Uterus (tissue), 4 donors: ENCODE data around the gene CORO7. TPM values are rescaled to one million over a fixed set of nuclear protein-coding genes. Genes with fewer than 3 reads are reported as not detected.

Experiments
- DNase-seq, 2 donors: peaks; one replicate each; pipeline ENCODE4 v3.0.0-alpha.2; 2019 to 2020
- H3K27ac ChIP-seq, 2 donors: fragments of 200-600 bp; sonication (generic); 1 replicate in 1 of 2; 2 replicates in 1 of 2; pipeline ENCODE4 v1.5.1; 2016 to 2018
- H3K27me3 ChIP-seq, 2 donors: fragments of 200-600 bp; sonication (generic); one replicate each; pipeline ENCODE4 v1.5.1; 2018 to 2019; ENCODE audit warnings: control low read depth in 1 of 2
- H3K36me3 ChIP-seq, 2 donors: fragments of 200-600 bp; sonication (generic); one replicate each; pipeline ENCODE4 v1.5.1; 2019; ENCODE audit warnings: control low read depth in 1 of 2
- H3K4me1 ChIP-seq, 2 donors: fragments of 200-600 bp; sonication (generic); one replicate each; pipeline ENCODE4 v1.5.1; 2018 to 2019; ENCODE audit warnings: control low read depth in 1 of 2
- H3K4me3 ChIP-seq, 2 donors: fragments of 200-600 bp; sonication (generic); 1 replicate in 1 of 2; 2 replicates in 1 of 2; pipeline ENCODE4 v1.5.1; 2018 to 2019; ENCODE audit warnings: mild to moderate bottlenecking in 1 of 2
- H3K9me3 ChIP-seq, 2 donors: fragments of 200-600 bp; sonication (generic); one replicate each; pipeline ENCODE4 v1.5.1; 2019; ENCODE audit warnings: control low read depth in 1 of 2
- POLR2A ChIP-seq, 2 donors: fragments of 450-650 bp; IDR thresholded peaks; one replicate each; pipeline ENCODE4 v1.6.1; 2016; ENCODE audit warnings: antibody characterized with exemption in 2 of 2, mild to moderate bottlenecking in 1 of 2, moderate library complexity in 1 of 2
- intact Hi-C: fragments of 100-400 bp; cut with DNase I; formaldehyde crosslinking; loops from one replicate; pipeline ENCODE4 v1.15.1; 2023; ENCODE audit warnings: low total_unique reads
- total RNA-seq, 4 donors: library from RNA; depleted of rRNA in 3 of 4; stranded (reverse); fragments of >200 nt in 3 of 4; gene quantifications; one replicate each; pipeline versions ENCODE4 v1.1.0 to v1.2.4, GENCODE V29; 2014 to 2023
- TF ChIP-seq, protein P1 (sequence below), 4 experiments: fragments of 200-600 bp in 2 of 4; fragments of 450-650 bp in 2 of 4; sonication (generic) in 2 of 4; IDR thresholded peaks; one replicate each; pipeline ENCODE4 v1.5.1; 2016 to 2019; ENCODE audit warnings: antibody characterized with exemption in 4 of 4, mild to moderate bottlenecking in 2 of 4, moderate library complexity in 1 of 4
- donor health status: DM: yes; HTN: yes; CAD: no.

The CORO7 gene
- total RNA-seq, 4 donors from 2014 or later: 13.8 to 52.1 (median 30.0) TPM

GRCh38 chr16:4373356-4373908 is 43.0 kb downstream of the CORO7 start:
- intact Hi-C loops: no loop called here
- H3K4me3 ChIP-seq: peak overlapping the region; percentile 55 to 63
- H3K27ac ChIP-seq: peak overlapping the region; percentile 96 to 97
- peak in 1 of 2 donors; percentile 55 for DNase-seq
- TF ChIP-seq, protein P1, sequence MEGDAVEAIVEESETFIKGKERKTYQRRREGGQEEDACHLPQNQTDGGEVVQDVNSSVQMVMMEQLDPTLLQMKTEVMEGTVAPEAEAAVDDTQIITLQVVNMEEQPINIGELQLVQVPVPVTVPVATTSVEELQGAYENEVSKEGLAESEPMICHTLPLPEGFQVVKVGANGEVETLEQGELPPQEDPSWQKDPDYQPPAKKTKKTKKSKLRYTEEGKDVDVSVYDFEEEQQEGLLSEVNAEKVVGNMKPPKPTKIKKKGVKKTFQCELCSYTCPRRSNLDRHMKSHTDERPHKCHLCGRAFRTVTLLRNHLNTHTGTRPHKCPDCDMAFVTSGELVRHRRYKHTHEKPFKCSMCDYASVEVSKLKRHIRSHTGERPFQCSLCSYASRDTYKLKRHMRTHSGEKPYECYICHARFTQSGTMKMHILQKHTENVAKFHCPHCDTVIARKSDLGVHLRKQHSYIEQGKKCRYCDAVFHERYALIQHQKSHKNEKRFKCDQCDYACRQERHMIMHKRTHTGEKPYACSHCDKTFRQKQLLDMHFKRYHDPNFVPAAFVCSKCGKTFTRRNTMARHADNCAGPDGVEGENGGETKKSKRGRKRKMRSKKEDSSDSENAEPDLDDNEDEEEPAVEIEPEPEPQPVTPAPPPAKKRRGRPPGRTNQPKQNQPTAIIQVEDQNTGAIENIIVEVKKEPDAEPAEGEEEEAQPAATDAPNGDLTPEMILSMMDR (IDR thresholded peaks at IDR 0.05): no peak
- no peak for TF ChIP-seq POLR2A (IDR thresholded peaks at IDR 0.05)
- no peaks in the 10 kb centered on the region for H3K27me3 ChIP-seq
- peaks cover 0 to 35% of the 10 kb centered on the region in 2 donors for H3K4me1 ChIP-seq
- no peaks in the 10 kb centered on the region for H3K36me3 ChIP-seq
- no peaks in the 10 kb centered on the region for H3K9me3 ChIP-seq

- TF ChIP-seq POLR2A (IDR thresholded peaks at IDR 0.05): no peak
- TF ChIP-seq, protein P1 (IDR thresholded peaks at IDR 0.05): no peak
- peak overlapping the region; percentile 55 to 63 for H3K4me3 ChIP-seq
- no peaks in the 10 kb centered on the region for H3K27me3 ChIP-seq
- DNase-seq: peak; percentile 69 to 80
- H3K27ac ChIP-seq: peak overlapping the region; percentile 96 to 97
- no peaks in the 10 kb centered on the region for H3K9me3 ChIP-seq
- no peaks in the 10 kb centered on the region for H3K36me3 ChIP-seq
- intact Hi-C loops: no loop called here
- peaks cover 0 to 29% of the 10 kb centered on the region in 2 donors for H3K4me1 ChIP-seq
These were observed 43.6 kb downstream of the CORO7 start for GRCh38 chr16:4372578-4373355.

DNA sequence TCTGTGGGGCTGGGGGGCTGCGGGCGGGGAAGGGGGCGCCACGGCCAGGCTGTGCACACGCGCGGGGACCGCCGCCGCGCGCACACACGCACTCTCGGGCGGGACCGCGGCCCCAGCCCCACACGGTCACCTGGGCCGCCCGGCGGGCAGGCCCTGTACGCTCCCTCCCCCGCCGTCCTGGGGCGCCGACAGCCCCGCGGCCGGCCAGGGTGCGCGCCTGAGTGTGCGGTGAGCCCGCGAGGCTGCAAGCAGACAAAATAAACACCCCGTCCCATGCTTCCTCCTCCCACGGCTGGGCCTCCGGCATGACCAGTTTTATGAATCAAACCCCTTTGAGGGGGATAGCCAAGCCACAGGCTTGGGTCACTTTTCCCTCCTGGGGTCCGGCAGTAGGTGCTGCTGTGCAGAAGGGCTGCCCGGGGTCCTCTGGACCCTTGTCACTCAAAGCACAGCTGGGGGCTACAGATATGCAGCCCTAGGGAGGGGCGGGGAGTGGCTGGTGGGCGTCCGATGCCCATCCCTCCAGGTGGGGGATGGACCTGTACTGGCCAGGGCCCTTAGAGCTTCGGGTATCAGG is 44.3 kb downstream of the CORO7 start:
- intact Hi-C loops: no loop called here
- no peak for DNase-seq

GRCh38 chr16:4371357-4372000 is 44.9 kb downstream of the CORO7 start, which contains the start of gene VASN:
TSS of gene VASN (plus strand) at chr16:4371848. CDS start at chr16:4380878, 9,030 bp downstream.
- Histone ChIP-seq H3K36me3 (no peaks in the 10 kb centered on the region), H3K4me3 (peak within 1 kb of the TSS; percentile 55 to 63), H3K27ac (peak within 1 kb of the TSS; percentile 96 to 97), H3K4me1 (peaks cover 0 to 16% of the 10 kb centered on the region in 2 donors), H3K27me3 (no peaks in the 10 kb centered on the region), H3K9me3 (no peaks in the 10 kb centered on the region)
- peak; percentile 97 to 99 for TF ChIP-seq POLR2A (IDR thresholded peaks at IDR 0.05)
- TF ChIP-seq, protein P1 (IDR thresholded peaks at IDR 0.05): peak in 1 of 4 experiments; percentile 13
- intact Hi-C loops: no loop called here
- DNase-seq: peak; percentile 85 to 91

More for the DNA sequence above, 44.3 kb downstream of the CORO7 start:
- no peaks in the 10 kb centered on the region for H3K9me3 ChIP-seq
- H3K4me1 ChIP-seq: peaks cover 0 to 22% of the 10 kb centered on the region in 2 donors
- H3K4me3 ChIP-seq: peak overlapping the region; percentile 55 to 63
- peak overlapping the region; percentile 96 to 97 for H3K27ac ChIP-seq
- no peaks in the 10 kb centered on the region for H3K36me3 ChIP-seq
- no peaks in the 10 kb centered on the region for H3K27me3 ChIP-seq
- TF ChIP-seq, protein P1 (IDR thresholded peaks at IDR 0.05): no peak
- TF ChIP-seq POLR2A (IDR thresholded peaks at IDR 0.05): no peak
